Right atrium auricular region (tissue), 2 donors: ENCODE measurements around the gene SCARB2. TPM values are rescaled to one million over a fixed set of nuclear protein-coding genes. Genes with fewer than 3 reads are reported as not detected.

Source experiments
- DNase-seq: peaks from one replicate; pipeline ENCODE4 v3.0.0-alpha.2; 2019; ENCODE audit warnings: low spot score
- H3K27ac ChIP-seq, 2 donors: fragments of 200-600 bp; sonication (generic); 1 replicate in 1 of 2; 2 replicates in 1 of 2; pipeline ENCODE4 v1.5.1; 2016 to 2019
- H3K27me3 ChIP-seq, 2 donors: fragments of 200-600 bp; sonication (generic); one replicate each; pipeline versions ENCODE4 v1.5.1 to v1.6.0; 2017 to 2019
- H3K36me3 ChIP-seq: fragments of 200-600 bp; sonication (generic); one replicate; pipeline ENCODE4 v1.5.1; 2016
- H3K4me1 ChIP-seq, 2 donors: fragments of 200-600 bp; sonication (generic); one replicate each; pipeline versions ENCODE4 v1.5.1 to v1.6.0; 2017 to 2019
- H3K4me3 ChIP-seq, 2 donors: fragments of 200-600 bp; sonication (generic); 1 replicate in 1 of 2; 2 replicates in 1 of 2; pipeline ENCODE4 v1.5.1; 2017 to 2019; ENCODE audit warnings: mild to moderate bottlenecking in 1 of 2, moderate library complexity in 1 of 2
- H3K9me3 ChIP-seq, 2 donors: fragments of 200-600 bp; sonication (generic); one replicate each; pipeline ENCODE4 v1.5.1; 2019
- CTCF ChIP-seq, 2 donors: fragments of 200-600 bp; sonication (generic); IDR thresholded peaks; one replicate each; pipeline ENCODE4 v1.5.1; 2019; ENCODE audit warnings: antibody characterized with exemption in 2 of 2
- total RNA-seq, 2 donors: library from RNA; depleted of rRNA; stranded (reverse); fragments of >200 nt; gene quantifications; one replicate each; pipeline ENCODE4 v1.1.0, GENCODE V29; 2016

SCARB2 gene
- total RNA-seq, 2 donors from 2014 or later = 86.4 to 103 TPM

GRCh38 chr4:76148142-76148865, 65.3 kb downstream of the SCARB2 start, which contains the start of gene NUP54:
NUP54 (minus strand) TSS chr4:76148397; CDS start chr4:76148374, 23 bp downstream.
- H3K27me3 ChIP-seq = no peaks in the 10 kb centered on the region
- peak within 1 kb of the TSS; percentile 90 to 92 for H3K27ac ChIP-seq
- TF ChIP-seq CTCF (IDR thresholded peaks at IDR 0.05) = no peak
- no peaks in the 10 kb centered on the region for H3K9me3 ChIP-seq
- peak within 1 kb of the TSS; percentile 92 to 97 for H3K4me3 ChIP-seq
- DNase-seq = peak; percentile 95
- H3K4me1 ChIP-seq = peaks cover 0 to 34% of the 10 kb centered on the region in 2 donors
- no peaks in the 10 kb centered on the region for H3K36me3 ChIP-seq

DNA sequence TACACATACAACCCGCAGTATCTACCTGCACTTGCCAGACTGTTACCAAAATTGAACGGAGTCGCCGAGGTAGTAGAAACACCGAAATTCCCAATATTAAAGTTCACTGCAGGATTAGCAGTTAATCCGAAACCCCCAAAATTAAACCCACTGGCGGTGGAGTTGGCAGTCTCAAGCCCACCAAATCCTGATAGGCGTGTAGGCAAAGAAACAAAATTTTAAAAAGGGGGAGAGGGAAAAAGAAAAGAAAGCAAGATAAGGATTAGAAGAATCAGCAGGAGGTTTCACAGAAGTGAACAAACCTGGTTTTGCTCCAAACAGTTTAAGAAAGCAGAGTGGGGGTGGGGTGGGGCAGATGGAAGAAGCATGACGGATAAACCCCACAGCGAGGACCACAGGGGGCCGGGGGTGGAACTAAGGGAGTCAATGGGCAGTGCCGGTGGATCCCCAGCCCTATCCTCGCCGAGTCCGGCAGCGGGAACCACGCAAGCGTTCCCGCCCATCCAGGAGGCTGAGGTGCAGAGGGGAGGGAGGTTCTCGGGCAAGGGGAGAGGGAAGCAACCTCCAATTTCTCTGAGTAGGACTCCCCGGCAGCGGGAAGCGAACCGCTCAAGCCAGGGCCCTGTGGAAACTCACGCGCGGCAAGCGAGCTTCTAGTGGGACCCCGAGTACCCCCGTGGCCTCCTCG, 66.0 kb downstream of the SCARB2 start:
- TF ChIP-seq CTCF (IDR thresholded peaks at IDR 0.05) = no peak
- H3K4me1 ChIP-seq = peaks cover 0 to 34% of the 10 kb centered on the region in 2 donors
- H3K36me3 ChIP-seq = no peaks in the 10 kb centered on the region
- no peaks in the 10 kb centered on the region for H3K9me3 ChIP-seq
- DNase-seq = no peak
- H3K4me3 ChIP-seq = peak overlapping the region; percentile 92 to 97
- H3K27ac ChIP-seq = peak overlapping the region; percentile 90 to 92
- H3K27me3 ChIP-seq = no peaks in the 10 kb centered on the region

- no peaks in the 10 kb centered on the region for H3K9me3 ChIP-seq
- no peak overlapping the region for H3K4me3 ChIP-seq
- no peak overlapping the region for H3K27ac ChIP-seq
- peaks cover 0 to 30% of the 10 kb centered on the region in 2 donors for H3K4me1 ChIP-seq
- no peak for DNase-seq
- no peaks in the 10 kb centered on the region for H3K27me3 ChIP-seq
- H3K36me3 ChIP-seq = peaks cover 8% of the 10 kb centered on the region
- TF ChIP-seq CTCF (IDR thresholded peaks at IDR 0.05) = no peak
Measured at GRCh38 chr4:76144546-76144945, 69.1 kb downstream of the SCARB2 start.

DNA sequence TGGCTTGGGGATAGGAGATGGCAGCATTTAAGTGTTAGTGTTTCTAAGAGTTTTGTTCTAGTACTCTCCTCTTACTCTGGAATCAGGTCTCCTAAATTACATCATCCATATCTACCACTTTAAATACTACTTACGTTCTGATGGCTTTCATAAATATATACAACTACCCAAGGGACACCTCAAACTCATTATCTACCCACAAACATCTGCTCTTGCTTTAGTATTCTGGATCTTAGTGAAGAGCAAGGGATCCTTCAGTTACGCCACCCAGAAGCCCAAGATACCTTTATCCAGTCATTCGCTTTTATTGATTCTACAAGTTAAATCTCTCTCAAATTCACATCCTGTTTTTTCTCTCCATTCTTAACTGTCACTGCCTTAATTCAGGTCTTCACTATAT, 72.4 kb downstream of the SCARB2 start:
- no peak overlapping the region for H3K27ac ChIP-seq
- no peaks in the 10 kb centered on the region for H3K27me3 ChIP-seq
- no peaks in the 10 kb centered on the region for H3K9me3 ChIP-seq
- no peak for DNase-seq
- H3K4me3 ChIP-seq = no peak overlapping the region
- H3K4me1 ChIP-seq = peaks cover 0 to 9% of the 10 kb centered on the region in 2 donors
- H3K36me3 ChIP-seq = peaks cover 8% of the 10 kb centered on the region
- TF ChIP-seq CTCF (IDR thresholded peaks at IDR 0.05) = no peak

DNA sequence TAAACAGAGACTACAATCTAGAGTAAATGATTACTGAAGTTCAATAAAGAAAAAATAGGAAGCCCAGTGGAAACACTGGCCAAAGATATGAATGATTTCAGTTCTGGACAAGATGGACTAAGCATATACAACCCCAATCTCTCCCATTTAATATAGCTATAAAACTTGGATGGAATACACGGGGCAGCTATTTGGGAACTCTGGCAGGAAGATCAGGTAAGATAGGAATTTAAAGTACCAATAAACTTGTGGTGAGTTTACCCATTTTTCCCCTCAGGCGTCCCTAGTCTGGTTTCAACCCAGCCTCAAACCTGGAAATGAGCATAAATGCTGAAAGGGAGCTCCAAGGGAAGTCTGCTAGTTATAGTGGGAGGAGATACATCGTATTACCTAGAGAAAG, 85.9 kb downstream of the SCARB2 start:
- no peak for TF ChIP-seq CTCF (IDR thresholded peaks at IDR 0.05)
- Histone ChIP-seq H3K27me3 (no peaks in the 10 kb centered on the region), H3K36me3 (peaks cover 49% of the 10 kb centered on the region), H3K4me3 (no peak overlapping the region), H3K4me1 (no peaks in the 10 kb centered on the region), H3K27ac (no peak overlapping the region), H3K9me3 (no peaks in the 10 kb centered on the region)
- no peak for DNase-seq
